Testis (tissue), 2 donors: Measurements from ENCODE around the gene DHCR24.

Experiments
- CTCF ChIP-seq, 3 experiments: fragments of 450-650 bp in 2 of 3; fragments of 200-600 bp in 1 of 3; sonication (generic) in 1 of 3; IDR thresholded peaks; one replicate each; pipeline ENCODE4 v1.5.1; 2016 to 2019; ENCODE audit warnings: antibody characterized with exemption in 3 of 3, mild to moderate bottlenecking in 2 of 3, moderate library complexity in 1 of 3
- POLR2A ChIP-seq: fragments of 450-650 bp; IDR thresholded peaks from one replicate; pipeline ENCODE4 v1.6.1; 2017; ENCODE audit warnings: antibody characterized with exemption, mild to moderate bottlenecking, moderate library complexity

- TF ChIP-seq CTCF (IDR thresholded peaks at IDR 0.05): no peak
- no peak for TF ChIP-seq POLR2A
Observed at GRCh38 chr1:54863267-54863665, 23.7 kb downstream of the DHCR24 start.
